Ramos (cell line): ENCODE results near the gene SLC35F3.

Source experiments
- in situ Hi-C: fragments of 300-500 bp; cut with MboI; formaldehyde crosslinking; loops from one replicate; pipeline ENCODE4 v1.14.3; 2022; ENCODE audit warnings: low sequenced_read_pairs; ENCODE audit not compliant: unreplicated experiment

Gene SLC35F3

DNA sequence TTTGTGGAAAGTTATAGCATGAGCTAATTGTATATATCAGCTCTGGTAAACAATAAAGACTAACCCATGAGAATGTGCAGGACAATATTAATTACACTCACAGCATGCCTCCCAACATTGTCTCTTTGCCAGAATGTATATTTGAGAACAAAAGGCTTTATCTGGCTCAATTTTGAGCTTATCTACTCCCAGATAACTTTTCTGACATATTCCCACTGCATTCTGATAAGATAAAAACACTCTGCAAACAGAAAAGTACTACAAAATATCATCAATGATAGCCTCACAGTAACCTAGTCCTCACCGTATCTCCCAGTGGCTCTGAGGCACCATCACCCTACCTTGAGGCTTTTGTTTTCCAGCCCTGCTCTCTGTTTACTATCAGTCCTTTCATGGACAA, 188.6 kb downstream of the SLC35F3 start:
- in situ Hi-C loops: no loop called here

DNA sequence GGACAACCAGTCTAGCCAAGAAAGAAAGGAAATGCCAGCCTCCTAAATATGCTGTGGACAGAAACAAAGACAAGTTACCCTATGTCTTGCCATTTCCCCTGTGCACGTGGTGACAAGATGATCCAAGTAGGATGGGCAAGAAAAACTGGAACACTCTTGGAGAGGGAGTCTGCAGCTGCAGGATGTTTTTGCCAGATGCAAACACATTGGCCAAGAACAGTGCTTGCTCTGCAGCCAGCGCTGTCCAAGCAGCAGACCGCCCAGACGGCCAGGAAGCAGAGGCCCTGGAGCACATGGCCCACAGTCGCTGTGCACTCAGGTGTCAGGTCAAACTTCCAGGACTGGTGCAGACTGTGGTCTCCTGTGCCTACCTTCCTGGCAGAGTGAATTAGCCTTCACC, 189.3 kb downstream of the SLC35F3 start:
- in situ Hi-C loops: no loop called here

DNA sequence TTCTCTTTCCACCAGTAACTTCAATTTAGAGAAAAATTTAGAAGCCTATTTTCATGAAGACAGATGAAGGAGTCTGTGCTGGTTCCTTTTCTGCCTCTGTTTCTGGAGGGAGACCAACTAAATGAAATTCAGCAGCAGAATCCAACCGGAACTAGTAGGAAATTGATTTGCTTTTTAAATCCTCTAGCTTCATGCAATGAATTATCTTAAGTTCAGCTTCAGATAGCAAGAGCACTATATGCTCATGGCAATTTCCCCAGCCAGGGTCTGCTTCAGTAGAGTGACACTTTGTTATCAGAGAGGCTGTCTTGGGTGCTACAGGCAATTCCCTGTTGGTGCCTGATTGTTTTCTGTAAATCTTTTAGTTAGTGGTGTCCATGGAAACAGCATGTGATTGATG, 189.7 kb downstream of the SLC35F3 start:
- in situ Hi-C loops: no loop called here

DNA sequence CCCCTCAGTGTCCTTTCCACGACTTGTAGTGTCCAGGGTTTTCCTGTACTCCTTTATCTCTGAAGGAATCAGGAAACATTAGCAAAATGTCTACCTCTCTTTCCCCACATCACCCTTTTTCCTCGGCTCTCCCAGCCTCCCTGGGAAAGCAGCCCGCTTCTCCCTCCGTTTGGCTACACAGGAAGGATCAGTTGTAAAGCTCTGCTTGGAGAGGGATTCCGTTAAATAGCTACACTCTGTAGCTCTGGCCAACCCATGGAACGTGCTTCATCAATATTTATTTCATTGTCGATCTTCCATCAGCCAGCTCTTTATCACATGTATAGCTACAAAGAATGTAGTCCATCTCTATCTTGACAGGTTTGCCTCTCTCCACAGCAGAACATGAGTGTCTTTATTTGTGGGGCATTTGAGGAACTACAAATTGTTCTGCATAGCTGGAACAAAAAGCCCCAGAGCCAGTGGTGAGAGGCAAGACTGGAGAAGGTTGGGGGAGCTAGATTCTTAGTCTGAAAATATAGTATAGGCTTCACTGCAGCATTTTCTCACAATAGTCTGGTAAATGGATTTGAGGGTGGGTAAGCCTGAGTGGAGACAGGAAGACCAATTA, 191.8 kb downstream of the SLC35F3 start:
- in situ Hi-C loops: no loop called here

DNA sequence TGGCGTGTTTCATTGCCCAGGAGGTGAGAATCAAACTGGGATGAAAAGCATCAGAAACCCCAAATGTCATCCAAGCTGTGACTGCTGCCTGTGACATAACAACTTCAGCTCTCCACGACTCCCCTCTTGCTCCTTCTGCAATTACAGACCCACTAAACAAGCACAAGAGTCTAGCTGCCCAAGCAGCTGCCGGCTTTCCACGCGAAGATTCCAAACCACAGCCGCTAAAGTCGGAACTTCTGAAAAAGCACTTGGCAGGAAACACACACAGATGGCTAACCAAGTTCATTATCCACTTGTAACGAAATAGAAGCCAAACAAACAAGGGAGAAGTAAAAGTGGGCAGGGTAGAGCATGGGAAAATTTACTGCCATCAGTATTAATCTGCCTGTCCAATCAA, 198.1 kb downstream of the SLC35F3 start:
- in situ Hi-C loops: no loop called here

DNA sequence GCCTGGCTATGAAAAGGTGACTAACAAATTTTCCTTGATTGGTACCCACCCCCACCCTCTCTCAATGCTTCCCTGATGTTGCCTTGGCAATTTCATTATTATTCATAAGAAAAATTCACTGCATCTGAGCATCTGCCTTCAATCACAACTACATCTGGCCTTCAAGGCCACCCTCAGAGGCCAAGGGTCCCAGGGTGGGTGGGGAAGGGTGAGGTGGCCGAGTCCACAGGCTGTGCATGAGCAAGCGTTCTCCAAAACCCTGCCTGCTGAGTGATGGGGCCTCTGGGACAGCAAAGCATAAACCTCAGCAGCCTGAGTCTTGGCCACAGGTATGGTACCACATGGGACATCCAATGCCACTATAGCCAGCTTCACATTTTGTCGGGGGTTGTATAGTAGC, 198.7 kb downstream of the SLC35F3 start:
- in situ Hi-C loops: no loop called here

DNA sequence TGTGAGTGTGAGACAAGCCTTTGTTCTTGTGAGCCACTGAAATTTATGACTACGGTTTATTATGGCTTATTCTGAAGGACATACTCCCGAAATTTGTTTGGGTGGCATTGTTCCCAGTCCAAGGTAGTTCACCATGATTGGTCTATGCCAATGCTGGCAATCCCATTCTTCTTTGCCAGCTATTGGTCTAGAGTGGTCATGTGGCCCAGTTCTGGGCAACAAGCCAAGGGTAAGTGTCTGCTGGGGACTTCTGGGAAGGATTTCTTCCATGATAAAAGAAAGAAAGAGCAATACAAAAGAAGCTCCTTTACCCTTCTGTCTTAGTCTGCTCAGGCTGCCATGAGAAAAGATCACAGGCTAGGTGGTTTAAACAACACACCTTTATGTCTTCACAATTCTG, 201.6 kb downstream of the SLC35F3 start:
- in situ Hi-C loops: no loop called here

DNA sequence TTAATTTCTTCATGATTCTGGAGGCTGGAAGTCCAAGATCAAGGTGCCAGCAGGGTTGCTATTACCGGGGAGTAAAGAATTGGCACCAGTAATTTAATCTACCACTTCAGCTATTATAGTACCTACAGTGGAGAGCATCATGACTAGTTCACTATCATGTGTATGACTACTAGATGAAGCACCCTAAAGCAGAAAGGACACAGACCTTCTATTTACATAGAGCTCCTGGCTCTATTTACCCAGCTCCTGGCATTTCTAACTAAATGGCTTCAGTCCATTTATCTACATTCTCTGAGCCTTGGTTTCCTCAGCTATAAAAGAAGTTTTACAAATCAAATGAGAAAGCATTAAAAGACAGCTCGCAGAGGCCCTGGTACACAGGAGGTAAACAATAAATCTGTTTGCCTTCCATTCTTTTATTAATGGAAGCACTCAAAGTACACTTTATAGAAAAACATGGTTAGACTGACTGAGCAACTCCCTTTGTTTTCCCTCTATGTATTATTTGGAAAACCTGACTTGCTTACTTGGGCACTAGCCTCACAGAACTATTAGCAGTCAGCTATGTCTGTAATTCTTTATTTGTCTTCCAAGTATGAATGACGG, 203.0 kb downstream of the SLC35F3 start:
- in situ Hi-C loops: no loop called here

DNA sequence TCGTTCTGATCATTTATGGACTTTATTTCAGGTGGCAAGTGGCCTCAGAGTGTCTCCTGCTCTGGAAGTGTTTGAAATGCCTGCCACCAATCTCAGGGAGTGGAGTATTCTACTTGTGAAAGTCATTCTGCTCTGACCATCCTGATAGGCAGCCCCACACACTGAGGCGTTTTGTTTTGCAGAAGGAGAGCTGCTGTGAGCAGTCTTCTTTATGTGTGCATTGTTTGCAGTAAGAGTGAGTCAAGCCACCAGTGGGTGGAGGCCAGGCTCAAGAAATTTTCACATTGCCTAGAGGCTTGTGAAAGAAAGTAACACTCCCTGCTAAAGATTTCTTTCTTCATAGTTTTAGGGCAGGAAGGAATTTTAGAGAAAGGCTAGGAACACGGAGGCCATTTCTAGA, 204.4 kb downstream of the SLC35F3 start:
- in situ Hi-C loops: no loop called here

DNA sequence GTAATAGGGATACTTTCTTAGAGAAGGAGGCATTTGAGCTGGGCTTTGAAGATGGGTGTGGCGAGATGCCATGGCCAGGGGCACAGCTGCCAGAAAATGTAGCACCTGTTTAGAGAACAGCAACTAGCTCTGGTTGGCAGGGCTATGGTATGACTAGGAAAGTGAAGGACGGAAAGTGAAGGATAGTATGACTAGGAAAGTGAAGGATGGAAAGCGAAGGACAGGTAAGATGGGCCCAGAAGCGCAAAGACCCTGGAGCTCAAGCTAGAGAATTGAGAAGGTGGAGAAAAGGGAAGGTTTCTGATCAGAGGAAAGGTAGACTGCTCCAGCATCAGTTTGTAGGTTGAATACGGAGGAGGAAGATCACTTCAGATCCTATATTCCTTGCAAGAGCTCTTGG, 205.4 kb downstream of the SLC35F3 start:
- in situ Hi-C loops: no loop called here

DNA sequence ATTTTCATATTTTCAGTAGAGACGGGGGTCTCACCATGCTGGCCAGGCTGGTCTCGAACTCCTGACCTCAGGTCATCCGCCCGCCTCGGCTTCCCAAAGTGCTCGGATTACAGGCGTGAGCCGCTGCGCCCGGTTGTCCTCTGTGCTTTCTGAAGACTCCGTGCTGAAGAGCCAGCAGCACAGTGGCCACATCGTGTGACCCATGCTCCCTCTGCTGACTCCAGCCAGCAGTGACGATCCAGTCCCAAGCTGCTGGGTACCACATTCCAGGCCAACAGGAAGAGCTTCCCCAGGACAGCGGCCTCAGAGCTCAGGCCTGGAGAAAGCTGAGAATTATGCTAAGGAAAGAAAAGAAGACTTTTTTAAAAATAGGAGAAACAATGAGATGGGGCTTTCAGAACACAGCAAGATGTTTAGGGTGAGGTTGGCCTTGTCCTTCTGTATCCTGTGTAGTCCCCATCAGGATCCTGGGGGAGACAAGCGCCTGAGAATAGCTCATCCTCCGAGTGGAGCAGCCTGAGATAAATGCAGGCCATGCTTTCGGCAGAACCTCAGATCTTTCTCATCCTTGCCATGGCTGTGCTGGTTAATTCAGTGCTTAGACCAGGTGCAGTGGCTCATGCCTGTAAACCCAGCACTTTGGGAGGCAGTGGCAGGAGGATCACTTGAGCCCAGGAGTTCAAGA, 207.1 kb downstream of the SLC35F3 start:
- in situ Hi-C loops: no loop called here

DNA sequence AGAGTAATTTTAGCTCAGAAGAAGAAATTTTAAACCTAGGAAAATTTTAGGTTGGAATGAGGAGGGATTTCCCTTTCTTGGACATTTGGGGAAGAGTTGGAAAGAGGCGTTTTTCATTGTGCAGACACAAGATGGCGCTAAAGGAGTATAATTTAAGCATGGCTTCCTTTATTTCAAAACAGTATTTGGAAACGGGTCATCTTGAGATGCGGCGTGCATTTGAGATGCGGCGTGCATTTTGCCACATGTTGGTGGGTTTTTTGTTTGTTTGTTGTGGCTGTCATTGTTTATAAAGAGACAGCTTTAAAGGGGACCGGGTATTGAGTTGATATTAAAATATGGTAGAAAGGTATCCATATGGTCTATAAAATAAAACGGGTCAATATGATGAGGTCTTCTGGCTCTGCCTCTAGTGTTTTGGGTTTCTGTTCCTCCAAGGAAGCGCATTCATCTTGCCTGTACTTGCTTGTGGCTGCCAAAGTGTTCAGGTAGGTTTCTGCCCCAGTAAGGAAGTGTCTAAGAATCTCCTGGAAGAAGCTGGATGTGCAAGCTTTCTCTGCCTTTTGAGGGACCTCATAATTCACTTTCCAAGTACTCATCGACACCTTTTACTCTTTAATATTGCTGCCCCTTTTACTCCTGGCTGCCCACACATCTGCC, 210.3 kb downstream of the SLC35F3 start:
- in situ Hi-C loops: no loop called here

DNA sequence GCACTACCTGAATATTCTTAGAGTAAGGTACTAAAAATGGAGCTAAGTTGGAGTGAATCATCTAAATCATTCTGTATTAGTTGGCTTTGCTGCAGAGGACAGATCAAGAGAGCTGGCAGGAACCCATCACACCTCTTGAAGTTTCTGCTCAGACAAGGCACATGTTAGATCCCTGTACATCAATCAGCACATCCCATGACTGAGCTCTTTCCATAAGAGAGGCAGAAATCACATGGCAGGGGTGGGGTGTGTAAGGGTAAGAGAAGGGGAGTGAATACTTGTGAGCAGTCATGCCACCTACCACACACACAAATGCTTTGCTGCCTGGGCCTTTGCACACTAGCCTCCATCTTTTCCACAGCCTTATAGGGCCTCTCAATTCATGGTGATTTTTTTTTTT, 214.4 kb downstream of the SLC35F3 start:
- in situ Hi-C loops: no loop called here

DNA sequence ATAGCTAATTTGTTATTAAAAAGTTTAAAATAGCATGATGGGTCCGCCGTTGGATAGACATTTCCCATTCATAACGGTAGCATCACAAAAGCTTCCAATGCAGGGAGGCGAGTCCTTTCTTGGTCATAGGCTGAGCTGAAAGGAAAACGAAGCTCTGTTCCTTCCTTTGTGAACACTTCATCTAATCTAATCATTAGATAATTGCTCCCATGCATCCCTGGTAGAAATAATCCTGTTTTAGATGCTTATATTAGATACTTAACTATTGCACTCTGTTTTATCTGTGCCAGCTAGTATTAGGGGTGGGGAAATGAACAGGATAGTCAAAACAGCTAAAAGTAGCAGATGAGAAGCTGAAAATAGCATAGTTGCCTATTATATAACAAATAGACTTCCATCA, 215.0 kb downstream of the SLC35F3 start:
- in situ Hi-C loops: no loop called here

DNA sequence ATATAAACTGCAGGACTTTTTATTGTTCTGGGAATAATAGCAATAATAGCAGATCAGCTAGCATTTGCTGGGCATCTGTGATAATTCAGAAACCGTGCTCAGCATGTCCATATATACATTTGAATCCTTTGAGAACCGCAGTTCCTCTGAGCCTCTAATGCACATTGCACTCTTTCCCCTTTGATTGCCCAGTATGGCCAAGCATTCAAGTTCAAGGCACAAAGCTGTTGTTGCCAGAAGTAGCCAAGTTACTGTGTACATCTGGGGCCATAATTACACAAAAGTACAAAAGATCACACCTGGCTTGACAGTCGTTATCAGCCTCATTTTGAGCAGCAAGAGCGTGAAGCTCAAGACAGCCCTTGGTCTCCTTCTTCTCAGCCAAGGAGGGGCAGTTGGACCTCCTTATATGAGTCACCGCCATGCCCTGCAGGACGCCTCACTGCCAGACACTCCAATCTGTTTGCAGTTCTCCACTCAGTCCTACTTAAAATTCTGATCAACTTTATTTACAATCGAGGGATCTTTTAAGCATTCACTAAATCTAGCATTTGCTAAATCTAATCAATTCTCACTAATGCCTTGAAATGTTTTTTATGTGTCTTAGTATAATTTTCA, 216.0 kb downstream of the SLC35F3 start:
- in situ Hi-C loops: loop anchor here (10.0 kb wide), 1 partner anchor 184 kb away; no protein-coding TSS in a partner anchor

DNA sequence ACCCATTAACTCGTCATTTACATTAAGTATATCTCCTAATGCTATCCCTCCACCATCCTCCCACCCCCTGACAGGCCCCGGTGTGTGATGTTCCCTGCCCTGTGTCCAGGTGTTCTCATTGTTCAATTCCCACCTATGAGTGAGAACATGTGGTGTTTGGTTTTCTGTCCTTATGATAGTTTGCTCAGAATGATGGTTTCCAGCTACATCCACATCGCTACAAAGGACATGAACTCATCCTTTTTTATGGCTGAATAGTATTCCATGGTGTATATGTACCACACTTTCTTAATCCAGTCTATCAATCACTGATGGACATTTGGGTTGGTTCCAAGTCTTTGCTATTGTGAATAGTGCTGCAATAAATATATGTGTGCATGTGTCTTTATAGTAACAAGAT, 217.2 kb downstream of the SLC35F3 start:
- in situ Hi-C loops: loop anchor here (10.0 kb wide), 1 partner anchor 183 kb away; no protein-coding TSS in a partner anchor

DNA sequence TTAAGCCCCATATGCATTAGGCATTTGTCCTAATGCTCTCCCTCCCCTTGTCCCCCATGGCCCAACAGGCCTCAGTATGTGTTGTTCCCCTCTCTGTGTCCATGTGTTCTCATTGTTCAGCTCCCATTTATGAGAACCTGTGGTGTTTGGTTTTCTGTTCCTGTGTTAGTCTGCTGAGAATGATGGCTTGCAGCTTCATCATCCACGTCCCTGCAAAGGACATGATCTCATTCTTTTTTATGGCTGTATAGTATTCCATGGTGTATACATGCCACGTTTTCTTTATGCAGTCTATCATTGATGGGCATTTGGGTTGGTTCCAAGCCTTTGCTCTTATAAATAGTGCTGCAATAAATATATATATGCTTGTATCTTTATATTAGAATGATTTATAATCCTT, 218.1 kb downstream of the SLC35F3 start:
- in situ Hi-C loops: loop anchor here (10.0 kb wide), 1 partner anchor 182 kb away; no protein-coding TSS in a partner anchor

DNA sequence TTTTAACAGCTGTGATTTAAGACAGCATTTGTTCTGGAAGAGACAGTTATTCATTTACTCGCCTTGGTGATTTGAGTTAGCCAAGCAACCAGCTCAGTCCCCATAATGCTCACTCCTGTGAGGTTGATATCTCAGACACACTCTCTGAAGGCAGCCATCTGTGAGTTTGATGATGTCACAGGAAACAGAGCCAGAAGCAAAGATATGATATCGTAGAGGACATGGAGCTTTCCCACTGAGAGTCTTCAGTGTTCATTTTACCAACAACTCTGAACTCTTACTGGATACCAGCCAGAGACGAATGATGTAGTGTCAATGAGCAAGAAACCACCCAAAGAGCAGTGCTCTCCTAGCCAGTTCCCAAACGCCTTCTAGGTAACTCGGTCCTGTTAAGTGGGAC, 219.4 kb downstream of the SLC35F3 start:
- in situ Hi-C loops: loop anchor here (10.0 kb wide), 1 partner anchor 181 kb away; no protein-coding TSS in a partner anchor

DNA sequence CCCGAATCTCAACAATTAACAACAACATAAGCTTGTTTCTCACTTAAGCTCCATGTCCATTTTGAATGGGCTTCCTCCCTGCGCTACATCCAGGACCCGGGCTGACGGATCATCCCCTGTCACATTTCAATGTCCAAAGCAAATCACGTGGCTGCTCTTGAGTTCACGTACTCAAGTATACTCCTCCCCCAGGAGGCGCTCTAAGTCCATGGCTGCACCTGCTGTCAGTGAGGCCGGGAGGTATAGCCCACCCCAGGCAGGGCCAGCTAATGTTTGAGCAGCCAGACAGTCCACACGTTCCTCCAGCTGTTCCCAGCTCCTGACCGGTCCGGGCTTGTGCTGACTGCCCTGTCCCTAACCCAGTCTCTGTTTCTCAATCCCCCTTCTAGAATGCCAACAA, 220.8 kb downstream of the SLC35F3 start:
- in situ Hi-C loops: loop anchor here (10.0 kb wide), 1 partner anchor 180 kb away; no protein-coding TSS in a partner anchor

DNA sequence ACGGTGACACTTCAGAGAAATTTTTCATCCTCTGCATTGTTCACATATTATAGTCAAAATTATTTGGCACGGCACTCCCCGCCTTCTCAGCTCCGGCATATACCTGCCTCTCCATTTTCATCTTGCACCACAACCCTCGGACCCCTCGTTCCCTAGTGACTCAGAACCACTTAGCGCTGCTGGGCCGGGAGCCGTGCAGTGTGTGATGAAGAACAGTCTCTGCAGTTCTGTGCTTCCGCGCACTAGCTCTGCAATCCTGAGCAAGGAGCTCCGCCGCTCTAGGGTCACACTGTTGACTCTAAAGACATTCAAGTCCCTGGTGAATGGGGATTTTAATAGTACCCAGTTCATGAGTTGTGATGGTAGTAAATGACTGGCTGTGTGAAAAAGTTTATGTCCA, 221.2 kb downstream of the SLC35F3 start:
- in situ Hi-C loops: loop anchor here (10.0 kb wide), 1 partner anchor 179 kb away; no protein-coding TSS in a partner anchor
